Brain microvascular endothelial cell (primary cell): Measurements from ENCODE around the gene ATP6V0B.
A peak's percentile ranks its signal among the peaks of the same experiment; 100 is the strongest.

Experiments used
- DNase-seq: peaks from one replicate; pipeline ENCODE4 v3.0.0-alpha.2; 2020
- H3K27ac ChIP-seq: fragments of 250-450 bp; sonication (Bioruptor Pico); 2 replicates; pipeline ENCODE4 v1.5.1; 2020; ENCODE audit warnings: mild to moderate bottlenecking, moderate library complexity
- H3K27me3 ChIP-seq: fragments of 250-450 bp; sonication (Bioruptor Pico); replicated peaks from 2 replicates; pipeline ENCODE4 v1.5.1; 2020; ENCODE audit warnings: mild to moderate bottlenecking
- H3K36me3 ChIP-seq: fragments of 250-450 bp; sonication (Bioruptor Pico); replicated peaks from 2 replicates; pipeline ENCODE4 v1.5.1; 2020; ENCODE audit warnings: mild to moderate bottlenecking
- H3K4me3 ChIP-seq: 2 replicates; pipeline ENCODE4 v1.5.1; 2011; ENCODE audit warnings: low read depth, mild to moderate bottlenecking, control low read depth, low read length, moderate library complexity
- in situ Hi-C: cut with HindIII; loops from 2 replicates; pipeline ENCODE4 v1.10.0; 2017; ENCODE audit warnings: low sequenced_read_pairs, low pct_ligation_motif_present
- TF ChIP-seq, protein P1 (sequence below): IDR thresholded peaks from 2 replicates; pipeline ENCODE4 v1.5.1; 2011; ENCODE audit warnings: low read depth, mild to moderate bottlenecking, moderate library complexity, low read length, control low read depth, inconsistent platforms; ENCODE audit errors: missing control alignments

The ATP6V0B gene

DNA sequence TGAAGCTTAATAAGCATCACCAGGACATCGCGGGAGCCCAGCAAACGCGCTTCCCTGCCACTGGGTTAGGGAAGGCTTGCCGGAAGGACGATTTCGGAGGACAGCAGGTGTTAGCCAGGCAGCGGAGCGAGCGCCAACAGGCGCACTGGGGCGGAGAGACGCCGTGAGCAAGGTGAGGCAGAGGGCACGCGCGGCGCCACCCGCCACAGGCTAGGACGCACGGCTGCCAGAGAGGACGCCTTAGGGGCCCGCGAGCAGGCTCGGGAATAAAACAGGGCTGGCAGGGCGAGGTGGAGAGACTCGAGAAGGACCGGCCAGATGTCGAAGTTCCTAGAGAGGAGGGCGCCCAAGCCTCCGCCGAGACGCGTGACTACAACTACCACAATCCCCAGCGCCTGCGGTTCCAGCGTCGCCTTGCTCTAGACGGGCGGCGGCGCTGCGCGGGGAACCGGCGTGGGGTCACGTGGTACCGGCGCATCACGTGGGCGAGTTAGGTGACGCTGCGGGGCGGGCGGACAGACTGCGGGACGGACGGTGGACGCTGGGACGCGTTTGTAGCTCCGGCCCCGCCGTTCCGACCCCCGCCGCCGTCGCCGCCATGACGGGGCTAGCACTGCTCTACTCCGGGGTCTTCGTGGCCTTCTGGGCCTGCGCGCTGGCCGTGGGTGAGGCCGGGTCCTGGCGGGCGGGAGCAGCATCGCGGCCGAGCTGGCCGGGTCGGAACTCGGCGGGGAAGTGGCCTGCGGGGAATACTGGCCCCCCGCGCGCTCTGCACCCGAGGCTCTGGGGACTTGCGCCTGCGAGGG, at the start of gene ATP6V0B:
Gene ATP6V0B (plus strand): TSS at position 518 of the 806 bp plus-strand sequence. CDS start 81 bp downstream, at position 599.
- in situ Hi-C loops, result no loop called here

DNA sequence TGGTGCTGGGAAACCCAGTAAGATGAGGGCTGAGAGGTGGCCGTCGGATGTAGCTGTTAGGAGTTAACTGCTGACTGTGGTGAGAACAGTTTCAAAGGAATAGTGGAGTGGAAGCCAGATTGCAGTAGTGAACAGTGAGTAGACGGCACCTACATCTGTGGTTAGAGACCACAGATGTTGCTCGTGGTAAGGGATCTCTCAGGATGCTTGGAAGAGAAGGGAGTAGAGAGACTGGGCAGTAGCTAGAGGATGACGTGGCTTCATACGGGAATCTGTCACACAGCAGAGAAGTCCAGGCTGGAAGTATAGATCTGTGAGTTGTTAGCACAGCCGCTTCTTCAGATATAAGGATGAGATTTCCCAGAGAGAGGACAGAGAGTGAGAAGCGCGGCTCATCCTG, 48.9 kb upstream of the ATP6V0B start:
- Histone ChIP-seq H3K27me3 (no peaks in the 10 kb centered on the region), H3K4me3 (no peak overlapping the region), H3K36me3 (peaks cover 2% of the 10 kb centered on the region), H3K27ac (no peak overlapping the region)
- in situ Hi-C loops, result loop anchor here (25.0 kb wide), 1 partner anchor 164 kb away; no protein-coding TSS in a partner anchor
- no peak for DNase-seq
- TF ChIP-seq, protein P1, sequence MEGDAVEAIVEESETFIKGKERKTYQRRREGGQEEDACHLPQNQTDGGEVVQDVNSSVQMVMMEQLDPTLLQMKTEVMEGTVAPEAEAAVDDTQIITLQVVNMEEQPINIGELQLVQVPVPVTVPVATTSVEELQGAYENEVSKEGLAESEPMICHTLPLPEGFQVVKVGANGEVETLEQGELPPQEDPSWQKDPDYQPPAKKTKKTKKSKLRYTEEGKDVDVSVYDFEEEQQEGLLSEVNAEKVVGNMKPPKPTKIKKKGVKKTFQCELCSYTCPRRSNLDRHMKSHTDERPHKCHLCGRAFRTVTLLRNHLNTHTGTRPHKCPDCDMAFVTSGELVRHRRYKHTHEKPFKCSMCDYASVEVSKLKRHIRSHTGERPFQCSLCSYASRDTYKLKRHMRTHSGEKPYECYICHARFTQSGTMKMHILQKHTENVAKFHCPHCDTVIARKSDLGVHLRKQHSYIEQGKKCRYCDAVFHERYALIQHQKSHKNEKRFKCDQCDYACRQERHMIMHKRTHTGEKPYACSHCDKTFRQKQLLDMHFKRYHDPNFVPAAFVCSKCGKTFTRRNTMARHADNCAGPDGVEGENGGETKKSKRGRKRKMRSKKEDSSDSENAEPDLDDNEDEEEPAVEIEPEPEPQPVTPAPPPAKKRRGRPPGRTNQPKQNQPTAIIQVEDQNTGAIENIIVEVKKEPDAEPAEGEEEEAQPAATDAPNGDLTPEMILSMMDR, result no peak

More for the DNA sequence above, at the start of gene ATP6V0B:
- H3K36me3 ChIP-seq, result peaks cover 23% of the 10 kb centered on the region
- peak; percentile 92 for DNase-seq
- H3K4me3 ChIP-seq, result peak within 1 kb of the TSS; percentile 87
- peak within 1 kb of the TSS; percentile 74 for H3K27ac ChIP-seq
- TF ChIP-seq, protein P1, result no peak
- no peaks in the 10 kb centered on the region for H3K27me3 ChIP-seq

DNA sequence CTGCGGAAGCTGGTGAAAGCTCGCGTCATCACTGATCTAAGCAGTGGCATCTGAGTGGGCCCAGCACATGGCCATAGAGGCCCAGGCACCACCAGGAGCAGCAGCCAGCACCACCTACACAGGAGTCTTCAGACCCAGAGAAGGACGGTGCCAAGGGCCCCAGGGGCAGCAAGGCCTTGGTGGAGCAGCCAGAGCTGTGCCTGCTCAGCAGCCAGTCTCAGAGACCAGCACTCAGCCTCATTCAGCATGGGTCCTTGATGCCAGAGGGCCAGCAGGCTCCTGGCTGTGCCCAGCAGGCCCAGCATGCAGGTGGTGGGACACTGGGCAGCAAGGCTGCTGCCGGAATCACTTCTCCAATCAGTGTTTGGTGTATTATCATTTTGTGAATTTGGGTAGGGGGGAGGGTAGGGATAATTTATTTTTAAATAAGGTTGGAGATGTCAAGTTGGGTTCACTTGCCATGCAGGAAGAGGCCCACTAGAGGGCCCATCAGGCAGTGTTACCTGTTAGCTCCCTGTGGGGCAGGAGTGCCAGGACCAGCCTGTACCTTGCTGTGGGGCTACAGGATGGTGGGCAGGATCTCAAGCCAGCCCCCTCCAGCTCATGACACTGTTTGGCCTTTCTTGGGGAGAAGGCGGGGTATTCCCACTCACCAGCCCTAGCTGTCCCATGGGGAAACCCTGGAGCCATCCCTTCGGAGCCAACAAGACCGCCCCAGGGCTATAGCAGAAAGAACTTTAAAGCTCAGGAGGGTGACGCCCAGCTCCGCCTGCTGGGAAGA, 44.4 kb upstream of the ATP6V0B start:
- H3K27ac ChIP-seq, result peak overlapping the region; percentile 50
- TF ChIP-seq, protein P1, result peak; percentile 57
- H3K36me3 ChIP-seq, result peaks cover 2% of the 10 kb centered on the region
- H3K4me3 ChIP-seq, result no peak overlapping the region
- DNase-seq, result no peak
- in situ Hi-C loops, result loop anchor here (25.0 kb wide), 1 partner anchor 168 kb away; no protein-coding TSS in a partner anchor
- no peaks in the 10 kb centered on the region for H3K27me3 ChIP-seq

DNA sequence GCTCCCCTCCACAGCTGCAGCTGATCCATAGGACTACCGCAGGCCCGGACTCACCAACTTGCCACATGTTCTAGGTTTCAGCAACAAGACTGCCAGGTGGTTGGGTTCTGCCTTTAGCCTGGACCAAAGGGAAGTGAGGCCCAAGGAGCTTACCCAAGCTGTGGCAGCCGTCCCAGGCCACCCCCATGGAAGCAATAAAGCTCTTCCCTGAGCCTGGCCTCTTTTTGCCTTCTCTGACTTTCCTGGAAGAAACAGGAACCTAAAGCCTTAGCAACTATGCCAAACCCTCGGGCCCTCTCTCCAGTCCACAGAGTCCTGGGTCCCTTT, 43.8 kb upstream of the ATP6V0B start:
- DNase-seq, result no peak
- Histone ChIP-seq H3K36me3 (peaks cover 2% of the 10 kb centered on the region), H3K27ac (no peak overlapping the region), H3K27me3 (no peaks in the 10 kb centered on the region), H3K4me3 (no peak overlapping the region)
- TF ChIP-seq, protein P1, result no peak
- in situ Hi-C loops, result loop anchor here (25.0 kb wide), 1 partner anchor 169 kb away; no protein-coding TSS in a partner anchor

DNA sequence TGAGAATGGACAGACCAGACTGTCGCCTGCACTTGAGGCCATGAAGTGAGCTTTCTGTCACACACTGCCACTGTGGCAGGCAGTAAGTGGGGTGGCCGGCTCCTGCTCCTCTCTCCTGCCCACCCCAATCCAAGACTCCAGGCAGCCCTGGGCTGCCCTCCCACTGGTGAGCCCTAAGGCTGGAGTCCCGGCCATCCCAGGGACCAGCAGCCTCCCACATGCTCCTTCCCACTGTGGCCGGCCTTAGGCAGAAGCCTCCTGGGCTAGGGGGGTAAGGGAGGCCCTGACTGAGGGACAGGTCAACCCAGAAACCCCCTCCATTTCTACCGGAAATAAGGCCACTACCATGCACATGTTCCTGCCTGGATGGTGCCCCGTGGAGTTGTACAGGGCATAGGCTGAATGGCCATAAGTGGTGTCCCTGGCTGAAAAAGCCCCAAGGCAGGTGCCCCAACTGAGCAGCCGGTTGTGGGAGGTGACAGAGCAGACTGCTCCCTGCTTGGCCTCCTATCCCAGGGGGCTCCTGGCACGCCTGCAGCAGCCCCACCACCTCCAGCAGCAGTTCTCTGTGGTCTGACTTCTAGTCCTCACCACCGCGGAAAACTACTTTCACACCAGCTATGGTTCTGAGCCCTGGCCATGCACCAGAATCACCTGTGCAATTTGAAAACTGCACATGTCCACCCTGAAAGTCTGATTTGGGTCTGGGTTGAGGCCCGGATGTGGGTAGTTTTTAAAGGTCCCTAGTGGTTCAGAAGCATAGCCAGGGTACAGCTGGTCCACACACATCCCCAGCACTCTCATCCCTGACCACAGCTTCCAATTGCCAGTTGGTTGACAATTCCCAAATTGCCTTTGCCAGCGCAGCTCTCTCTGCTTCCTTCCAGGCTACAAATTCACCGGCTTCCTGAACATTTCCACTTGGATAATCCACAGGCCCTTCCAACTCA, 42.8 kb upstream of the ATP6V0B start:
- H3K36me3 ChIP-seq, result peaks cover 2% of the 10 kb centered on the region
- H3K27ac ChIP-seq, result no peak overlapping the region
- DNase-seq, result no peak
- H3K27me3 ChIP-seq, result no peaks in the 10 kb centered on the region
- in situ Hi-C loops, result loop anchor here (25.0 kb wide), 1 partner anchor 170 kb away; no protein-coding TSS in a partner anchor
- H3K4me3 ChIP-seq, result no peak overlapping the region
- TF ChIP-seq, protein P1, result no peak
